ENCODE data around the gene SPTLC2. TPM values are rescaled to one million over a fixed set of nuclear protein-coding genes. Genes with fewer than 3 reads are reported as not detected.
"Not testable (repeated sequence)": the region's sequence is repeated elsewhere in the genome, so short reads cannot be mapped to it uniquely, and the experiment has no call there.

SPTLC2 gene, protein sequence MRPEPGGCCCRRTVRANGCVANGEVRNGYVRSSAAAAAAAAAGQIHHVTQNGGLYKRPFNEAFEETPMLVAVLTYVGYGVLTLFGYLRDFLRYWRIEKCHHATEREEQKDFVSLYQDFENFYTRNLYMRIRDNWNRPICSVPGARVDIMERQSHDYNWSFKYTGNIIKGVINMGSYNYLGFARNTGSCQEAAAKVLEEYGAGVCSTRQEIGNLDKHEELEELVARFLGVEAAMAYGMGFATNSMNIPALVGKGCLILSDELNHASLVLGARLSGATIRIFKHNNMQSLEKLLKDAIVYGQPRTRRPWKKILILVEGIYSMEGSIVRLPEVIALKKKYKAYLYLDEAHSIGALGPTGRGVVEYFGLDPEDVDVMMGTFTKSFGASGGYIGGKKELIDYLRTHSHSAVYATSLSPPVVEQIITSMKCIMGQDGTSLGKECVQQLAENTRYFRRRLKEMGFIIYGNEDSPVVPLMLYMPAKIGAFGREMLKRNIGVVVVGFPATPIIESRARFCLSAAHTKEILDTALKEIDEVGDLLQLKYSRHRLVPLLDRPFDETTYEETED
- total RNA-seq = 33.6 TPM

DNA sequence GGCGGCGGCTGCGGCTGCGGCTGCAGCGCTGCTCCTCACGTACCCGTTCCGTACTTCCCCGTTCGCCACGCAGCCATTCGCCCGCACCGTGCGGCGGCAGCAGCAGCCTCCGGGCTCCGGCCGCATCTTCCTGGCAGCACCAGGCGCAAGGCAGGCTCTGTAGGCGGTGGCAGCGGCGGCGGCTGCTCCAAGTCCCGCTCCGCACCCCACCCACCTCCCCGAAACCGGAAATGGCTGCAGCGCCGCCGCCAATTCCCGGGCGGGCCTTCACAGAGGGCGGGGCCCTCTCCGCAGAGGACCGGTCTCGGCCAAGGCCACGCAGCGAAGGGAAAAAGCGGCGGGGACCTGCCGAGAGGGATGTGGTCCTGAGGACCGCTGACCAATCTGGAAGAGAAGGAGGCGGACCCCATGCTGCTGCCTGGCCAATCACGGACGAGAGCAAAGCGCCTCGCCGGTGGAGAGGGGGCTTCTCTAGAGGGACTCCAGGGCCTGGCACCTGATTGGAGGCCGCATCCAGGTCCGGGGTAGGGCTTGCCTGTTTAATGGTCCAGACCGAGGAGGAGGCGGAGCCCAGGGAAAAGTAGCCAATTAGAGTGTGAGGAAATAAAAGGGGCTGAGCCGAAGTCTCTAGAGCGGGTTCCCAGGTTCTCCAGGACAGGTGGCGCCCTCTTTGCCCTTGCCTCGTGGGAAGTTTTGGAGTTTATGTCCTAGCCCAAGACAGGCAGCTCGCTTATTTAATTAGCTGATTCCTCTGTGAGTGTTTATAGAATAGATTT lies at the start of gene SPTLC2:
TSS of gene SPTLC2 (minus strand) at position 184 of the 776 bp plus-strand sequence. CDS start at position 126, 58 bp downstream.
- Histone ChIP-seq H3K4me3 (ENCODE audit: low read length) (peak within 1 kb of the TSS; percentile 90), H3K27me3 (ENCODE audit: insufficient read depth, low read length) (no peaks in the 10 kb centered on the region), H3K4me1 (ENCODE audit: insufficient read depth, low read length) (peaks cover 38% of the 10 kb centered on the region), H3K9me3 (ENCODE audit: low read depth, low read length) (no peaks in the 10 kb centered on the region)

DNA sequence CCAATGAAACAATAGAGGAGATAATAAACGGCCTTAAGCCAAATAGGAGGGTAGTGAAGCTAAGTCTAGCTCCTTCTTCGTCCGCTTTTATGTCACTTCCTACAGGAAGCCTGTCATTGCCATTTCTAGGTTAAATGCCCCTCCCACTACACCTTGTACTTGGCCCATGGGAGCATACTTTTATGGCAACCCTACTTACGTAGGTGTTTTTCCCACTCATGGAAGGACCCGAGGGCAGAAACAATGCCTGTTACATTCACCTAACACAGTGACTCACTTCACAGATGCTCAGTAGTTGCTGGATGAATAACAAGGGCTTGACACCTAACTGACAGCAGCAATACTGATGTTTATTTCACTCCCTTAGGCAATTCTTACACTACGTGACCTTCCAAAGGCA lies 46.9 kb upstream of the SPTLC2 start:
- no peaks in the 10 kb centered on the region for H3K9me3 ChIP-seq (ENCODE audit: low read depth, low read length)
- H3K4me1 ChIP-seq (ENCODE audit: insufficient read depth, low read length) = peaks cover 46% of the 10 kb centered on the region
- H3K27me3 ChIP-seq (ENCODE audit: insufficient read depth, low read length) = no peaks in the 10 kb centered on the region
- H3K4me3 ChIP-seq (ENCODE audit: low read length) = no peak overlapping the region

DNA sequence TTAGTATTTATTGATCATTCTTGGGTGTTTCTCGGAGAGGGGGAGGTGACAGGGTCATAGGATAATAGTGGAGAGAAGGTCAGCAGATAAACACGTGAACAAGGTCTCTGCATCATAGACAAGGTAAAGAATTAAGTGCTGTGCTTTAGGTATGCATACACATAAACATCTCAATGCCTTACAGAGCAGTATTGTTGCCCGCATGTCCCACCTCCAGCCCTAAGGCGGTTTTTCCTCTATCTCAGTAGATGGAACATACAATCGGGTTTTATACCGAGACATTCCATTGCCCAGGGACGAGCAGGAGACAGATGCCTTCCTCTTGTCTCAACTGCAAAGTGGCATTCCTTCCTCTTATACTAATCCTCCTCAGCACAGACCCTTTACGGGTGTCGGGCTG lies 45.1 kb upstream of the SPTLC2 start:
- not testable (repeated sequence) for H3K27me3 ChIP-seq (ENCODE audit: insufficient read depth, low read length); H3K4me3 ChIP-seq (ENCODE audit: low read length); H3K9me3 ChIP-seq (ENCODE audit: low read depth, low read length)
- peaks cover 48% of the 10 kb centered on the region for H3K4me1 ChIP-seq (ENCODE audit: insufficient read depth, low read length)

DNA sequence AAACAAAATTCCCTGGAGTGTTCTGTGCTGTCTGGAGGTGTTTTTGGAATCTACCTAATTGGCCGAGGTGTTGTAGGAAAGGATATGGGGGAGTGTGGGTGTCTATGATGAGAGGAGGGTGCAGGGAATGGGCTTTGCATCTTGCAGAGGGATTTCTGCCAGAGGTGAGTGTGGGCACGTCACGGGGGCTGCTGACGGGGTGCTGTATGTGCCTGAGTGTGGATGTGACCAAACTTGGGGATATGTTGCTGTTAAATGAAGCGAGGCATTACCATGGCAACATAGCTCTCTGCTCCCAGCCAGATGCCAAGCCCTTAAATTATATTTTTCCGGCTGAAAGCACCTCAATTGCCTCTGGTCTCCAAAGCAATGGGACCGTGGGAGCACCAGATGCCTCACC lies 44.3 kb upstream of the SPTLC2 start:
- Histone ChIP-seq H3K4me1 (ENCODE audit: insufficient read depth, low read length) (peaks cover 51% of the 10 kb centered on the region), H3K4me3 (ENCODE audit: low read length) (no peak overlapping the region), H3K27me3 (ENCODE audit: insufficient read depth, low read length) (no peaks in the 10 kb centered on the region), H3K9me3 (ENCODE audit: low read depth, low read length) (no peaks in the 10 kb centered on the region)

DNA sequence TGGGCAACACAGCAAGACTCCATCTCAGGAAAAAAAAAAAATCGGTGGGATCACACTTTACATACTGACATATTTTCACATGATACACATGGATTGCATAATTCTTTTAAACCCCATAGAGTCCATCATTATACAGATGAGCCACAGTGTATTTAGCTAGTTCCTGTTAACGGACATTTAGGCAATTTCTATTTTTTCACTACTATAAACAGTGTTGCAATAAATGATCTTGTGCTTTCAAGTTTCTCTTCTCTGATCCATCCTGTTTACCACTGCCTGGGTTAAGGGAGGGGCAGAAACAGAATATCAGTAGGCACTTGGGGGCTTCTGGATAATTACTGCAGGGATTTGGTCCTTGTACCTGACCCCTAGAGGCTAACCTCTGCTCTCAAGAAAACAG lies 43.4 kb upstream of the SPTLC2 start:
- H3K27me3 ChIP-seq (ENCODE audit: insufficient read depth, low read length) = no peaks in the 10 kb centered on the region
- H3K9me3 ChIP-seq (ENCODE audit: low read depth, low read length) = no peaks in the 10 kb centered on the region
- H3K4me1 ChIP-seq (ENCODE audit: insufficient read depth, low read length) = peaks cover 57% of the 10 kb centered on the region
- no peak overlapping the region for H3K4me3 ChIP-seq (ENCODE audit: low read length)

DNA sequence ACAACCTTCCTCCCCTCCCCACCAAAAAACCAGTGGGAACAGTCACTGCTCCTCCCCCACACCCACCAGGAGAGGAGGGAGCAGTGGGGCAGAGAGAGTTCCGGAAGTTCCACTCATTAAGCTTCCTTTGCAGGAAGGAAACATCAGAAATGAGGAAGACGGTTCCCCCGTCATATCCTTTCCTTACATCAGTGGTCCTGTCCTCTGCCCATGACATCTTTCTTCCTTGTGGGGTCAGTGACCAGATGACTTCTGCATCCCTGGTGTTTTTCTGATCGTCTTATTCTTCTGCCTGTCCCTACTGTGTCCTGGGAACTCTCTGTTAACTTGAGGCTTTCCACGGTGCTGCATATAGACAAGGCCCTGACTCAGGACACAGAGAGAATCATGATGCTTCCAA lies 40.8 kb upstream of the SPTLC2 start:
- Histone ChIP-seq H3K4me1 (ENCODE audit: insufficient read depth, low read length) (peaks cover 67% of the 10 kb centered on the region), H3K27me3 (ENCODE audit: insufficient read depth, low read length) (no peaks in the 10 kb centered on the region), H3K9me3 (ENCODE audit: low read depth, low read length) (no peaks in the 10 kb centered on the region), H3K4me3 (ENCODE audit: low read length) (no peak overlapping the region)

DNA sequence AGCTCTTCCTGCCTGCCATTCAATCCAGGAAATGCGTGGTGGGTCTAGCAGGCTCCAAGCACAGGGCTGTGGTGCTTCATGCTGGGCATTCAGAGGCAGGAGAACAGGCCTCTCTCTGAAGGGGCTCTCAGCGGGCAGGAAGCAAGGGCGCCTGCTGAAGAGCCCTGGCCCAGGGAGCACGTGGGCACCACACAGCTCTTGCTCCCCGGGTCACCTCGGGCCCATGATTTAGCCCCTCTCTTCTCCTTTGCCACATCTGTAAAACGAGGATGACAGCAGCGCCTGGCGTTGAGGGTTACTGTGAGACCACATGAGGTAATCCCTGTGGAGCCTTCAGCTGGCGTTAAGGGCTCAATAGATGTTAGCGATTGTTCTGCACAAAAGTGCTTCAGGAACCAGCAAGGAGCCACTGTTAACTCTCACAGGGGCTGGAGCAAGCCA lies 37.6 kb upstream of the SPTLC2 start:
- H3K27me3 ChIP-seq (ENCODE audit: insufficient read depth, low read length) = no peaks in the 10 kb centered on the region
- peaks cover 47% of the 10 kb centered on the region for H3K4me1 ChIP-seq (ENCODE audit: insufficient read depth, low read length)
- H3K4me3 ChIP-seq (ENCODE audit: low read length) = no peak overlapping the region
- no peaks in the 10 kb centered on the region for H3K9me3 ChIP-seq (ENCODE audit: low read depth, low read length)

DNA sequence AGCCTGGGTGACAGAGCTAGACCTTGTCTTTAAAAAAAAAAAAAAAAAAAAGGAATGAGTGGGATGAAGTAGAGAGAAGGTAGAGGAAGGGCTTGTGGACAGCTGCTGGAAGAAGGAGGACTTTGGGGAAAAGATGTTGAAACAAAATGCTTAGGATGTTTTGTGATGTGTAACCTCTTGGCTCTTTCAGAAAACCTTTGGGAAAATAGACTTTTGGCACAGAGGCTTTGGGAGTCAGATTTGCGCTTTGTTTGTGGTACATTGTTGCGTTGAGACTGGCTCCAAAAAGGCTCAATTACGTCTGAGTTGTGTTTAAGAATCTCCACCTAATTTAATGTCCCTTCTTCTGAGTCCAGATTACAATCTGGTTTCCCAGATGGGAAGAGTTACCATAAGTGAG lies 32.9 kb upstream of the SPTLC2 start:
- Histone ChIP-seq H3K4me3 (ENCODE audit: low read length) (no peak overlapping the region), H3K27me3 (ENCODE audit: insufficient read depth, low read length) (no peaks in the 10 kb centered on the region), H3K9me3 (ENCODE audit: low read depth, low read length) (no peaks in the 10 kb centered on the region), H3K4me1 (ENCODE audit: insufficient read depth, low read length) (peaks cover 9% of the 10 kb centered on the region)

DNA sequence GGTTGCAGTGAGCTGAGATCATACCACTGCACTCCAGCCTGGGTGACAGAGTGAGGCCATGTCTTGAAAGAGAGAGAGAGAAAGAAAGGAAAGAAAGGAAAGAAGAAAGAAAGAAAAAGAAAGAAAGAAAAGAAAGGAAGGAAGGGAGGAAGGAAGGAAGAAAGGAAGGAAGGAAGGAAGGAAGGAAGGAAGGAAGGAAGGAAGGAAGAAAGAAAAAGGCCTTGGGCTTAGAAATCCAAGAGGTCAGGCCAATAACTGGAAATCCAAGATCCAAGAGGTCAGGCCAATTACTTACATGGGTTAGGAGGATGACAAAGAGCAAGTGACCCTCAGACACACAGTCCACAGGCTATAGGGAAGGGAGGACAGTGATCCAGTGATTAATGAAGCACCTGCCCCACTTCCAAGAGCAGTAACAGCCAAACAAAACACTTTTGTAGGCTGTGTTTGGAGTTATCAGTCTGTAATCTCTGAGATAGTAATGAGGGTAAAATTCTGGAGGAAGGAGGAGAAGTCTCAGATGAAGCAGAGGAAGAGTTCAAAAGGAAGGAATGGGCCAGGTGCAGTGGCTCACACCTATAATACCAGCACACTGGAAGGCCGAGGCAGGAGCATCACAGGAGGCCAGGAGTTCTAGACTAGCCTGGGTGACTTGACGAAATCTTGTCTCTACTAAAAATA lies 32.2 kb upstream of the SPTLC2 start:
- H3K4me3 ChIP-seq (ENCODE audit: low read length) = no peak overlapping the region
- no peaks in the 10 kb centered on the region for H3K27me3 ChIP-seq (ENCODE audit: insufficient read depth, low read length)
- H3K9me3 ChIP-seq (ENCODE audit: low read depth, low read length) = no peaks in the 10 kb centered on the region
- H3K4me1 ChIP-seq (ENCODE audit: insufficient read depth, low read length) = peaks cover 3% of the 10 kb centered on the region

DNA sequence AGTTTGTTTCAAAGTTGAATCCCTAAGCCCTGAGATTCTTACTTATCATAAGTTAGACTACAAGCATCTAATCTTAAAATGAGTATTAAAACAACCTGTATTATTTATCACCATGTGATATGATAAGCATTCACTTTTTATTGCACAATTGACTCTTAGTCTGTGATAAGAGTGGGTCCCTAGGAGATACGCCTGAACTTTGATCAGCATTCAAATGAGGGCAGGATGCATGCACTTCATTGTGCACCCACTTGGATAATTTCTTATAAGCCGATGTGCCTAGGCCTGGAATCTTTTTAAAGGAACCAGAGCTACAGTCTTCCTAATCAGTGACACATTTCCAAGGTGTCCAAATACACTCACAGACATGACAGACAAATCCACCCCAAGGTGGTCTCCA lies 31.4 kb upstream of the SPTLC2 start:
- Histone ChIP-seq H3K4me1 (ENCODE audit: insufficient read depth, low read length) (peaks cover 6% of the 10 kb centered on the region), H3K9me3 (ENCODE audit: low read depth, low read length) (no peaks in the 10 kb centered on the region), H3K4me3 (ENCODE audit: low read length) (no peak overlapping the region), H3K27me3 (ENCODE audit: insufficient read depth, low read length) (no peaks in the 10 kb centered on the region)

DNA sequence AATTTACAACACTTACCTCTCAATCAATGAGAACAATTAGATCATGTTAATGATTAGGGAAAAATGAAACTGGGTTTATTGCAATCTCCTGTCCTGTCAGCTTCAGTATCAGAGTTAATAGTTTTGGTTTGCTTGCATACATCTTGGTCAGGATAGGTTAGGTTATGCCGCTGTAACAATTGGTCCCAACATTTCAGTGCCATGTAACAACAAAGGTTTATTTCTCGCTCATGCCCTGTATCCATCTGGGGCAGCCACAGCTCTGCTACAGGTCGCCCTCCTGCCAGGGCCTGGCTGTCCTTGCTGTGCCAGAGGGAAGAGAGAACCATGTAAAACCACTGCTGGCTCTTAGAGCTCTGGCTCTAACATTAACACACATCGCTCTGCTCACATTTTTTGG lies 30.5 kb upstream of the SPTLC2 start:
- Histone ChIP-seq H3K4me1 (ENCODE audit: insufficient read depth, low read length) (peaks cover 13% of the 10 kb centered on the region), H3K9me3 (ENCODE audit: low read depth, low read length) (no peaks in the 10 kb centered on the region), H3K27me3 (ENCODE audit: insufficient read depth, low read length) (no peaks in the 10 kb centered on the region), H3K4me3 (ENCODE audit: low read length) (no peak overlapping the region)

DNA sequence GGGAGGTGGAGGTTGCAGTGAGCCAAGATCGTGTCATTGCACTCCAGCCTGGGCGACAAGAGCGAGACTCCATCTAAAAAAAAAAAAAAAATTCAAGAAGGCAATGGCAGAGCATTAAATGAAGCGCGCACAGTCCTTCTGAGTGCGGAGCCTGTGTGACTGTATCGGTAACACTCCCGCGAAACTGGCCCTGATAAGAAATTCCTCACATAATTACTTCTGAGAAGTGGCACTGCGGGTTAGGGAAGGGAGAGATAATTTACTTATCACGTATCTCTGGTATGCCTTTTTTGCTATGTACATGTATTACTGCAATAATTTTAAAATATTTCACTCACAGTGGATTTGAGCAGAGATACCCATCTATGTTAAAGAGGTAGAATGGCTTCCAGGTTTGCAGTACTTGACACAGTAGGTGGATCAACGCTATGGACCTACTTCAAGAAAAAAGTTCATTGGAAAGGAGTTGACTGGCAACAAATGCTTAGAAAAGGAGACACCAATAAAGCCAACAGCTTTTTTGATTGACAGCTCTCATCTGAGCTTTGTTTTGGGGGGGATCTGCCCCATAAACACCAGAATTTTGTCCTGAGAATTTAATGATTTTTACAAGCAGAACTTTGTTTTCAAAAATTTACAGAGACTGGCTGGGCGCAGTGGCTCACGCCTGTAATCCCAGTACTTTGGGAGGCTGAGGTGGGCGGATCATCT lies 29.2 kb upstream of the SPTLC2 start:
- H3K4me1 ChIP-seq (ENCODE audit: insufficient read depth, low read length) = peaks cover 23% of the 10 kb centered on the region
- H3K27me3 ChIP-seq (ENCODE audit: insufficient read depth, low read length) = no peaks in the 10 kb centered on the region
- H3K9me3 ChIP-seq (ENCODE audit: low read depth, low read length) = no peaks in the 10 kb centered on the region
- no peak overlapping the region for H3K4me3 ChIP-seq (ENCODE audit: low read length)

DNA sequence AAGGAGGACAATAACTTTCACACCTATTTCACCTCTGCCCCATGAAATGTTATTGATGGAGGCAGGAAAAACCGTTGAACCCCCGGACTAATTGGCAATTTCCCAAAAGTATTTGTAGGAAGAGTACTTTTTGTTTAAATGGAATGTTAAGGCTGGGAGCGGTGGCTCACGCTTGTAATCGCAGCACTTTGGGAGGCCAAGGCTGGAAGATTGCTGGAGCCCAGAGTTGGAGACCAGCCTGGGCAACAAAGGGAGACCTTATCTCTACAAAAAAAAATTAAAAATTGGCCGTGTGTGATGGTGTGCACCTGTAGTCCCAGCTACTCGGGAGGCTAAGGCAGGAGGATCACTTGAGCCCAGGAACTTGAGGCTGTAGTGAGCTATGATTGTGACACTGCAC lies 26.0 kb upstream of the SPTLC2 start:
- peak overlapping the region; percentile 56 for H3K4me3 ChIP-seq (ENCODE audit: low read length)
- peaks cover 28% of the 10 kb centered on the region for H3K4me1 ChIP-seq (ENCODE audit: insufficient read depth, low read length)
- no peaks in the 10 kb centered on the region for H3K9me3 ChIP-seq (ENCODE audit: low read depth, low read length)
- H3K27me3 ChIP-seq (ENCODE audit: insufficient read depth, low read length) = no peaks in the 10 kb centered on the region

DNA sequence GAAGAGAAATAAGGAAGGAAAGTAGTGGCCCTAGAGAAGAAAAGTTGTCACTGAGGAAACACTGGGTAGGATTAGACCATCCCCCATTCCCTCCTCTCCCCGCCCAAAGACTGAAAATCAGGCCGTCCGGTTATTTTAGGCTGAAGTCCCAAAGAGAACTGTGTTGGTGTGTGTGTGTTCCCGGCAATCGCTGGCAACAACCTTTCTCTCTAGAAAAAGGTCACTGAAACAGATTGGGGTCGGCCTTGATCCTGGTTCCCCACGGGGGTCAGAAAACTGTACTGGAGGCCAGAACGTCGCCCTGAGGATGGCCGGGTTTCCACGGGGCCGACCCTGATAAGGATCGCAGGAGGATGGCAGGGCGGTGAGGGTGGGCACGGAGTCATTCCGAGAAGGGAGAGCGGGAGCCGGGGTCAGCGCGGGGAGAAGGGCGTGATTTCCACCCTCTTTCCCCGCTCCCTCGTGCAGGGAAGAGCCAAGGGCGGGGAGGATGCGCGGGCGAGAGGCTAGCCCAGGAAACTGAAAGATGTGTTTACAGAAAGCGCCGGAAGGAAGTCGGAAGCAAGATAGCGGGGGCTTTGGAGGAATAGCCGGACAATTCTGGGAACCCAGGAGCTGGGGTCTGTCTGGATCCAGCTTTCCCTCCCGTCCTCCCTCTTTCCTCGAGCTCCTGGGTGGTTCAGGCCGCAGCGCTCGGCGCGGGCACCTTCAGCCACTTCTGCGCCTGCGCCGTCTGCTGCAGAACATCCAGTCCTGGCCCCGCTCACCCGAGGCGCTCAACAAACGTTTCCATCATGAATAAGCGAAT lies 25.3 kb upstream of the SPTLC2 start:
- no peaks in the 10 kb centered on the region for H3K9me3 ChIP-seq (ENCODE audit: low read depth, low read length)
- no peaks in the 10 kb centered on the region for H3K27me3 ChIP-seq (ENCODE audit: insufficient read depth, low read length)
- H3K4me3 ChIP-seq (ENCODE audit: low read length) = peak overlapping the region; percentile 56
- H3K4me1 ChIP-seq (ENCODE audit: insufficient read depth, low read length) = peaks cover 28% of the 10 kb centered on the region
